ENCODE data around the gene USP22. TPM values are rescaled to one million over a fixed set of nuclear protein-coding genes. Genes with fewer than 3 reads are reported as not detected.
A peak's percentile ranks its signal among the peaks of the same experiment; 100 is the strongest.

USP22 gene
- total RNA-seq, 2 experiments from 2014 or later: 147 to 162 TPM

DNA sequence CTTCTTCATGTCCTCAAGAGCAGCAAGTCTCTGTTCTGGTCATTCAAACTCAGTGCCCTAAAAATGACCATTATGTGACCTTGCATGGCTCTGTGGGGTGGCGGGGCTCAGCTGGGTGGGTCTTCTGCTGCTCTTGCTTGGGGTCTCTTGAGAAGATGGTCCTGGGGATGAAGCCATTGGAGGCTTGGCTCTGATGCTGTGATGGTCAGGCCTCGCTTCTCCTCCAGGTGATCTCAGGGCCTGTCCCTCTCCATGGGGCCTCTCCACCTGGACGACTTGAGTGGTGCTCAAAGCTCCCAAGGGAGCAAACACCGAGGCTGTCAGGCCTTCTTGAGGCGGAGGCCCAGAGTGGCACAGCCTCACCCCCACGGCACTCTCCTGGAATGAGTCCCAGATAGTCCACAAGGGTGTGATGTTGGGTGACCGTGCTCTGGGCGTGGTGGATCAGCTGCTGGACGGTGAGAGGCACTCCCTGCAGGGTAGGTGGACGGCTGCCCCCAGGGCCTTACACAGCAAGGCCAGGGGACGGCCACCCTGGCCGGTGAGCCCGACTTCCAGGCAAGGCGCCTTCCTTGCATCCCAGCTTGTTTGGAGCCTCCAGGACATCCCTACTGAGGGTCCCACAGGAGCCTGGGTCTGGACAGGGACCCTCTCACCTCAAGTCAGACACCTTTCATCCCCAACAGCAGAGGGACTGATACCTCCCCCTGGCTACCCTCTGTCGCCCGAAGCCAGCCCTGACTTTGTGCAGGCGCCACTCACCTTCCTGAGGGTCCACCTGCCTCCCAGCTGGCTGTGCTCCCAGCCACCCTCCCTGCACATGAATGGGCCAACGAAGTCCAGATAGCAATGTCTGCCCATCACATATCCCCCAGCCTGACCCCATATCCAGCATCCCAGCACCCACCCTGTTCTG, 48.7 kb downstream of the USP22 start:
- no peak for DNase-seq
- H3K4me3 Mint-ChIP-seq: no peak overlapping the region
- no peaks in the 10 kb centered on the region for H3K9me3 Mint-ChIP-seq
- H3K27me3 Mint-ChIP-seq: no peaks in the 10 kb centered on the region
- ChIA-PET POLR2A (no interaction called here), CTCF (interaction anchor here (1.7 kb wide), 1 partner anchor 13 kb away, joined by 5 read pairs; no protein-coding TSS in a partner anchor)
- no peak overlapping the region for H3K27ac Mint-ChIP-seq
- no peaks in the 10 kb centered on the region for H3K36me3 Mint-ChIP-seq (ENCODE audit: low read depth)
- peaks cover 8% of the 10 kb centered on the region for H3K4me1 Mint-ChIP-seq

DNA sequence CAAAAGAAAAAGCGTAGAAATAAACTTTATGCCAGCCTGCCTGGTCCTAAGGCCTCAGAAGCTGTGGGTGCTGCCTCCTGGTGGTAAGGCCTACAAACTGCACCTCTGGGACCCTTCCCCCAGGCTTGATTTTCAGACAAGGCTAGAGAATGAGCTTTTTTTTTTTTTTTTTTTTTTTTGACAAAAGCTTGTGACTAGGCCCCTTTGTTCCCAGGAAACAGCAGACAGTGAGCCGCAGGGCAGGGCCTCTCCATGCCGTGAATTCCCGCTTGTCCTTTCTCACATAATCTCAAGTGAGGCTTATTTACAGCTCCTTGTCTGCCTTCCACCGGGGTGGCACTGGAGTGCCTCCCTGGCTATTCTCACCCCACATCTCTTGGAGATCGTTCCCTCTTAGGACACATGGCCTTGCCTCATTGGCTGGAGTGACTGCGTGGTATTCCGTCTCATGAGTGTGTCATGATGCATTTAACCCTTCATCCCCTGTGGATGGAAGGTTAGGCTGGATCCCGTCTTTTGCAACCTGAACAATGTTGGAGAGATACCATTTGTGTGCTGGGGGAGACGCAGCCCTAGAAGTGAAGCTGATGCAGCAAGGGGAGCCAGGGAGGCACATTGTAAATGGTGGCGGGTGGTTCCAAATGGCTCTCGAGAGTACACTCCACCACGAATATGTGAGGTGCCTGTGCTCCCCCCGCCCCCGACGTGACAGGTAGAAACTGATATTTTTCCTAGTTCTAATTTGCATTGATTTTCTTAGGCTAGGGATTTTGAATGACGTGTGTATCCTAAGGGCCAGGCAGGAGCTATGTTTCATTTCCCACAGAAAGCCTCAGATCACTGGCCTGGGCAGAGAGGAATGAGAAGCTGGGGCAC, 49.6 kb downstream of the USP22 start:
- Mint-ChIP-seq H3K27me3 (no peaks in the 10 kb centered on the region), H3K4me1 (no peaks in the 10 kb centered on the region), H3K4me3 (no peak overlapping the region), H3K9me3 (no peaks in the 10 kb centered on the region), H3K36me3 (ENCODE audit: low read depth) (no peaks in the 10 kb centered on the region), H3K27ac (no peak overlapping the region)
- POLR2A ChIA-PET: interaction anchor here (0.6 kb wide), 2 partner anchors 8 to 520 kb away, joined by 3 read pairs; no protein-coding TSS in a partner anchor
- DNase-seq: peak; percentile 69
- CTCF ChIA-PET: interaction anchor here (0.6 to 1.7 kb wide), 5 partner anchors 14 to 1412 kb away, joined by 3 to 5 read pairs (median 3); no protein-coding TSS in a partner anchor

DNA sequence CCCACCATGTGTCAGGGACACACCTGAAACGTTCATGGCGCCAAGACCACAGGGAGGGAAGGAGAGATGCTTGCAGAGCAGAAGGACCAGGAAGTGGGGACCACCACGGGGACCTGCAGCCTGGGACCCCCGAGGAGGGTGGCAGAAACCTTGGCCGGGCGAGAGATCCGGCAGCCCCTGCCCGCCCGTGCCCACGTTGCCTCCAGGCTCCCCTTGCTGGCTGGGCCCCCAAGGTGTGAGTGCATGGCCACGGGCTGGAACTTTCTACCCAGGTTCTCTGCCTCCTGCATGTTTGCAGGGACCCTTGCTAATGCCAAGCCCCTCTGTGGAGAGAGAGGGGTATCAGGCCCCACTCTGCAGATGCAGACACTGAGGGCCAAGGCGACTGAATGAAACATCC, 50.4 kb downstream of the USP22 start:
- DNase-seq: no peak
- Mint-ChIP-seq H3K27me3 (no peaks in the 10 kb centered on the region), H3K27ac (no peak overlapping the region), H3K4me1 (no peaks in the 10 kb centered on the region), H3K4me3 (no peak overlapping the region), H3K9me3 (no peaks in the 10 kb centered on the region), H3K36me3 (ENCODE audit: low read depth) (no peaks in the 10 kb centered on the region)
- ChIA-PET CTCF (interaction anchor here (0.6 to 1.7 kb wide), 4 partner anchors 13 to 203 kb away, joined by 3 to 5 read pairs (median 3); no protein-coding TSS in a partner anchor), POLR2A (no interaction called here)

DNA sequence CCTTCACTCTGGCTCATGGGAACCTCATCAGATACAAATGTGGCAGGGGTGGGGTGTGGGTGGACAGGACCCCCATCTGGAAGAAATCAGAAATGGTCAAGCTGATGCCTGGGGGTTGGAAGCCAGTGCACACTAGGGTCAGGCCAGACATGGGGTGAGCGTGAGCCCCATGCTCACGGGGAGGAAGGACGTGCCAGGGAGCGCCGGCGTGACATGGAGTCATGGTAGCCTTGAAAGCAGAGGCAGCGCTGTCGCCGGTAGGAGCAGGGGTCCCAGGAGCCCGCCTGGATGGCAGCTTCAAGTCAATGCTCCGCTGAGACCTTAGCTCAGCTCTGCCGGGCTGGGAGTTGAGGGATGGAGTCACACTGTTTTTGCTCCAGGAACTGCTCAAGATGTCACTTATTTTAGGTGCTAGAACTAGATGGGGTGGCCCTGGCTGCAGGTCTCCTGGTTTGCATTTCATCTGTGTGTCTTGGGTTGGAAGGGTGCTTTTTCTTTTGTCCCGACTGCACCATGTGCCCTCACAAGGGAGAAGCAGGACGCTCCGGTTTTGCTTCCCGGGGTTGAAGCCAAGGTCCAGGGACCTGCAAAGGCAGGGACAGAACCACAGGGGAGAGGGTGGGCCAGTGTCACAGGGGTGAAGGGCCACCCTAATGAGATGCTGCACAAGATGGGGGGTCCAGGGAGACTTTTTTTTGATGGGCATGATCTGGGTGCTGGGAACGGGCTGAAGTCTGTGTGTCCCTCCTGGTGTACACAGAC, 51.4 kb downstream of the USP22 start:
- ChIA-PET POLR2A (no interaction called here), CTCF (no interaction called here)
- no peak overlapping the region for H3K27ac Mint-ChIP-seq

DNA sequence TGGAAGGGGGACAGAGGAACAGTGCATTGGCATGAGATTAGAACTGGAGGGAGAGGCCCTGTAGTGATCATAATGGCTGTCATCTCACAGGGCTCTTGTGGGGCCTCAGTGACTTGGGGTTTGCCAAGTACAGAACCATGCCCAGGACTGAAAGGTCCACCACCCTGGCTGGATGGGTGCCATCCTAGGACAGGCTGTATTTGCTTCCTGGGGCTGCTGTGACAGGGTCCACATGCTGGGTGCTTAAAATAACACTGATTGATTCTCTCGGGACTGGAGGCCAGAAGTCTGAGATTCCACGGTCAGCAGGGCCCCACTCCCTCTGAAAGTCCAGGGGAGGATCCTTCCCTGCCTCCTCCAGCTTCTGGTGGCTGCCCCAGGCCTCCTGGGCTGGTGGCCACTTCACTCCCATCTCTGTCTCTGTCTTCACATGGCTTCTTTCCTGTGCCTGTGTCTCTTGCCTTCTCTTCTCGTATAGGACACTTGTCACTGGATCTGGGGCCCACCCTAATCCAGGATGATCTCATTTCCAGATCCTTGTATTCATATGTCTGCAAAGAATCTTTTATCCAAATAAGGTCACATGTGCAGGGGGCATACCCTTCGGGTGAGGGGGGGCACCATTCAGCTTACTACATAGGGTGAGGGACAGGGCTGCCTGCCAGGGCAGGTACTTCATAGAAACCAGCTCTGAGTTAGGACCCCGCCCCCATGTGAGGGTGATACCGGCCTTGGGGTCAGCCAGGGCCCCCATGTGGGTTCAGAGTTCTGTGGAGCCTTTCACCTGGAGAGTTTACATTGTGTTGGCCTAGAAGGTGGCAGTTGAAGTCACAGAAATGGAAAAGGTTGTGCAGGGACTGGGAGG, 52.6 kb downstream of the USP22 start:
- H3K4me1 Mint-ChIP-seq: no peaks in the 10 kb centered on the region
- POLR2A ChIA-PET: no interaction called here
- CTCF ChIA-PET: no interaction called here

More for the DNA sequence above, 51.4 kb downstream of the USP22 start:
- H3K27me3 Mint-ChIP-seq: no peaks in the 10 kb centered on the region
- no peak overlapping the region for H3K4me3 Mint-ChIP-seq
- no peak for DNase-seq
- H3K9me3 Mint-ChIP-seq: no peaks in the 10 kb centered on the region
- no peaks in the 10 kb centered on the region for H3K4me1 Mint-ChIP-seq
- no peaks in the 10 kb centered on the region for H3K36me3 Mint-ChIP-seq (ENCODE audit: low read depth)

DNA sequence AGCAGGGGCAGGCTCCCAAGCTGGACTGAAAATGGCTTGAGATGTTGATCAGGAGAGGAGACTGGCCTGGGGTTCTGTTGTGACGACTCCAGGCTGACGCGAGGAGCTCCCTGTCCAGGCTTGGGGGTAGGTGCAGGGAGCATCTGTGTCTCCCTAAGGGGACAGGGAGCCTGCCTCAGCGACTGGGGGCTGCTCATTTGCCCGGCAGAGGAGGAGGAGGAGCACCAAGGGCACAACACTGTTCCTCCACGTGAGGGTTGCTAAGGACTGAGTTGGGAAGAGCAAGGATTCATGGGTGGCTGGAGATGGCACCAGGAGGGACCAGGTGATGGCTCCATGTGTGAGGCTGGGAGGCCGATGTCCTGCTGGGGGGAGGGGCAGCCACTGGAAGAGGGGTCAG, 53.3 kb downstream of the USP22 start:
- Mint-ChIP-seq H3K9me3 (no peaks in the 10 kb centered on the region), H3K27ac (no peak overlapping the region), H3K4me3 (no peak overlapping the region), H3K27me3 (no peaks in the 10 kb centered on the region), H3K36me3 (ENCODE audit: low read depth) (no peaks in the 10 kb centered on the region), H3K4me1 (no peaks in the 10 kb centered on the region)
- ChIA-PET CTCF (no interaction called here), POLR2A (no interaction called here)
- no peak for DNase-seq

More for the DNA sequence above, 52.6 kb downstream of the USP22 start:
- H3K36me3 Mint-ChIP-seq (ENCODE audit: low read depth): no peaks in the 10 kb centered on the region
- DNase-seq: no peak
- H3K27me3 Mint-ChIP-seq: no peaks in the 10 kb centered on the region
- H3K4me3 Mint-ChIP-seq: no peak overlapping the region
- no peaks in the 10 kb centered on the region for H3K9me3 Mint-ChIP-seq
- H3K27ac Mint-ChIP-seq: no peak overlapping the region

DNA sequence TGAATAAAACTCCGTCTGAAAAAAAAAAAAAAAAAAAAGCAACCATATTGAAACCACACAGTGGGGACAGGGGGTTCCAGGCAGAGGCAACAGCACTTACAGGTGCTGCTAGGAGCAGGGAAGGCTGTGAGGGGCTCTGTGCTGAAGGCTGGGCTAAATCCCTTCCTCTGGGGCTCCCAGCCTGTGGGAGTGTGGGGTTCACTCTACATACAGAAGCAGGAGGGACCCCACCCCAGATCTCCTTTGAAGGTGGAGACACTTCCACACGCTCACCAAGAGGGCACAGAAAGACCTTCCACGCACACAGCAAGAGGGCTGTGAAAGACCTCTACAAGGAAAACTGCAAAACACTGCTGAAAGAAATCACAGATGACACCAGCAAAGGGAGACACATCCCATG, 53.9 kb downstream of the USP22 start:
- Mint-ChIP-seq H3K36me3 (ENCODE audit: low read depth) (no peaks in the 10 kb centered on the region), H3K4me1 (no peaks in the 10 kb centered on the region), H3K9me3 (no peaks in the 10 kb centered on the region), H3K27ac (no peak overlapping the region), H3K4me3 (no peak overlapping the region), H3K27me3 (no peaks in the 10 kb centered on the region)
- DNase-seq: no peak
- ChIA-PET POLR2A (no interaction called here), CTCF (interaction anchor here (1.7 kb wide), 1 partner anchor 18 kb away, joined by 4 read pairs; no protein-coding TSS in a partner anchor)

DNA sequence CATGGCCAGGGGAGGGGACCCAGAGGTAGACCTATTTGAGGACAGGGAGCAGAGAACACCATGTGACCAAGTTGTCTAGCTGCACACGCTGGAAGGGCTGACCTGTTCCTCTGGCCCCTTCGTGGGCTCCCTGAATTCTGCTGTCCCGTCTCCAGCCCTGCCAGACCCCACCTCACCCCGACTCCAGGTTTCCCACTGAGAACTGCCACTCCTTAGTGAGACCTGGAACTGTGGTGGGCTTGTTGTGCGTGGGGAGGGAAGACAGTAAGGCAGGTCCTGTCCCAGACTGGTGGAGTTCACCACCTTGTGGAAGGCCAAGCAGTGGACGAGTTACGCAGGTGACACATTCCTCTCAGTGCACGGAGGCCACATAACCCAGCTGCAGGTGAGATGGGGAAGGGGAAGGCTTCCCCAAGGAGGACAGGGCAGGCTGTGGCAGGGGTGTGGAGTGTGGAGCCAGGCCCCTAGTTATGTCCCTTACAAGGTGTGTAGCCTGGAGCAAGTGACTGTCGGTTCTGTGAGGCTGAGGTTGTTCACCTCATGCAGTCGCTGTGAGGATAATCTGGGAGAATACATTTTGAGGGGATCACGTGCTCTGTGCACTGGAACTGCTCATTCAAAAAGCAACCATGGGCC, 54.7 kb downstream of the USP22 start:
- no peaks in the 10 kb centered on the region for H3K4me1 Mint-ChIP-seq
- ChIA-PET CTCF (interaction anchor here (1.7 kb wide), 1 partner anchor 18 kb away, joined by 4 read pairs; no protein-coding TSS in a partner anchor), POLR2A (no interaction called here)
- H3K9me3 Mint-ChIP-seq: no peaks in the 10 kb centered on the region
- no peak for DNase-seq
- H3K27me3 Mint-ChIP-seq: no peaks in the 10 kb centered on the region
- no peak overlapping the region for H3K27ac Mint-ChIP-seq
- H3K4me3 Mint-ChIP-seq: no peak overlapping the region
- H3K36me3 Mint-ChIP-seq (ENCODE audit: low read depth): no peaks in the 10 kb centered on the region

DNA sequence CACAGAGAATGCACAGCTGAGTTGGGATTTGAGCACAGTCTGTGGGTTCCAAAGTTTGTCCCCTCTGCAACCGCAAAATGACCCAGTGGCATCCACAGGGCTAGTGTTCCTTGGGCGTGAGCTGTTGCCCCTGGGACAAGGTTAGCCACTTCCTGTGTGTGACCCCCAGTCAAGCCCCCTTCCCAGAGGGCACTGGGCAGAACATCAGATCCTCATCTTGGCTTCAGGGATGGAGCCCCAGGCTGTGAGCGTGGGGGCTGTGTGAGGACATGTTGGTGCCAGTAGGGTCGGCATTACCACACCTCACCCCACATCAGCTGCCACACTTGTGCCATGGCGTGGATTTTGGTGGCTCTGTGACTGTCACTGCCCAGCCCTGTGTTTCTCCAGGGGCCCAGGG, 55.3 kb downstream of the USP22 start:
- CTCF ChIA-PET: interaction anchor here (1.7 kb wide), 1 partner anchor 17 kb away, joined by 4 read pairs; no protein-coding TSS in a partner anchor
- Mint-ChIP-seq H3K4me3 (no peak overlapping the region), H3K27me3 (no peaks in the 10 kb centered on the region), H3K27ac (no peak overlapping the region), H3K36me3 (ENCODE audit: low read depth) (no peaks in the 10 kb centered on the region), H3K4me1 (no peaks in the 10 kb centered on the region), H3K9me3 (no peaks in the 10 kb centered on the region)
- POLR2A ChIA-PET: no interaction called here
- DNase-seq: no peak

DNA sequence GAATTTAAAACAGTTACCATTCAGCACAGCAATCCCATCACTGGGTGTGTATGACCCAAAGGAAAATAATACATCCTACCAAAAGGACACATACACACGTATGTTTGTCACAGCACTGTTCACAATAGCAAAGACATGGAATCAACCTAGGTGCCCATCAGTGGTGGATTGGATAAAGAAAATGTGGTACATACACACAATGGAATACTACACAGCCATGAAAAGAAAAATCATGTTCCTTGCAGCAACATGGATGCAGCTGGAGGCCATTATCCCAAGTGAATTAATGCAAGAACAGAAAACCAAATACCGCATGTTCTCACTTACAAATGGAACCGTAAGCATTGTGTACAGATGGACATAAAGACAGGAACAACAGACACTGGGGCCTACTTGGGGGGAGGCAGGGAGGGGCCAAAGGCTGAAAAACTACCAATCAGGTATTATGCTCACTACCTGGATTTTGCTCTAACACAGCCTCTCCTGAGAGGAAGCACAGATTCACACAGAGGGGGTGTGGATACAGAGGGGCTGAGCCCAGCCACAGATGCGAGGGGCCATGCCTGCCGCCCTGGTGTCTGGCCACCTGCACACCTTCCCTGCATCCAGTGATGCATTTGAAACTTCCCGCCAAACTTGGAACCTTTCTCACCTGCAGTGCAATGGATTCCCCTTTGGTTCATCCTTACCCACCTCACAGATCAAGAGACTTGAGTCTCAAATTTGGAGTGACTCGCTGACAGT, 55.9 kb downstream of the USP22 start:
- ChIA-PET CTCF (no interaction called here), POLR2A (no interaction called here)
- no peaks in the 10 kb centered on the region for H3K9me3 Mint-ChIP-seq
- H3K4me1 Mint-ChIP-seq: no peaks in the 10 kb centered on the region
- H3K27ac Mint-ChIP-seq: no peak overlapping the region
- no peak for DNase-seq
- H3K36me3 Mint-ChIP-seq (ENCODE audit: low read depth): no peaks in the 10 kb centered on the region
- H3K27me3 Mint-ChIP-seq: no peaks in the 10 kb centered on the region
- H3K4me3 Mint-ChIP-seq: no peak overlapping the region

DNA sequence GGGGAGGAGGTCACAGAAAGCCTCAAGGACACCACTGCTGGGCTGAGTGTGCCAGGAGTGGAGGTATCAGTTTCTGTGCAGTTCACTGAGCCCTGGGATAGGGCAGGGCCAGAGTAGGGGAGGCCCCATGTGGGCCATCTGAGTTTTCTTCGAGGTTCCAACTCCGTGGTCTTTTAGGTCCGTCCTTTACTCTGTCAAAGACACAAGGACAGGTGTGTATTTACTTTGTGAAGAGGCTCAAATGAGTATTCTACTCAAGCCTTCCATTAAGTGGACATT, 59.5 kb downstream of the USP22 start:
- Mint-ChIP-seq H3K4me1 (no peaks in the 10 kb centered on the region), H3K9me3 (no peaks in the 10 kb centered on the region), H3K36me3 (ENCODE audit: low read depth) (no peaks in the 10 kb centered on the region), H3K4me3 (no peak overlapping the region), H3K27me3 (peaks cover 2% of the 10 kb centered on the region), H3K27ac (no peak overlapping the region)
- DNase-seq: no peak
- ChIA-PET CTCF (no interaction called here), POLR2A (no interaction called here)
